ENCODE results near the gene CRY2.

CRY2 gene

DNA sequence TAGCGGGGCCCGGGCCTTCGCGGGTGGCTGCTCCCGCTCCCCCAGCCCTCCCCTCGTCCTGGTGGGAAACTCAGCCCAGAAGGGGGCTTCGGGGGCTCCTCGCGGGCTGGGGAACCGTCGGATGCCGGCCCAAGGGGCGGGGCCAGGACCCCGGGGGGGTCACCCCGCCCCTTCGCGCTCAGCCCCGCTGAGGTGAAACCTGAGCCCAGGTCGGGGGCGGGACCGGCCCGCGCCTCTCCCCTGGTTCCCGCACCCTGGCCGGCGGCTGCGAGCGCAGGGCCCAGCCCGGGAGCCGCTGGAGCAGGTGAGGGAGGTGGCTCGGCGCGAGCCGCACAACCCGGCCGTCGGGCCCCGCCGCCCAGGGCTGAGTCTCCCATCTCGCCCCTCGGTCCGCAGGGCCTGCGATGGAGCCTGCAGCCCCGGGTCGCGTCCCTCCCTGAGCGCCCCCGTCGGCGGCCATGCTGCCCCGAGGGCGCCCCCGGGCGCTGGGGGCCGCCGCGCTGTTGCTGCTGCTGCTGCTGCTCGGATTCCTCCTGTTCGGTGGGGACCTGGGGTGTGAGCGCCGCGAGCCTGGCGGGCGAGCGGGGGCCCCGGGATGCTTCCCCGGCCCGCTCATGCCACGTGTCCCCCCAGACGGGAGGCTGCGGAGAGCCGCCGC lies 75.3 kb downstream of the CRY2 start, which contains the start of gene LARGE2:
TSS of gene LARGE2 (plus strand) at position 232 of the 658 bp plus-strand sequence. CDS start at position 459, 227 bp downstream.
- Histone ChIP-seq H3K4me2 (ENCODE audit: low read length) (peak within 1 kb of the TSS; percentile 95), H4K20me1 (ENCODE audit: control insufficient read depth, insufficient read depth, low read depth, low read length) (0 out of 2 replicates have a peak, but pooled peaks cover 3% of the 10 kb centered on the region), H3F3A (ENCODE audit: control insufficient read depth, insufficient read depth) (peaks cover 24% of the 10 kb centered on the region), H3K27ac (ENCODE audit: low read depth, low read length) (peak within 1 kb of the TSS; percentile 66), H3K9me3 (ENCODE audit: control insufficient read depth, insufficient read depth, low read length) (no peaks in the 10 kb centered on the region), H3K4me3 (ENCODE audit: low read length) (peak within 1 kb of the TSS; percentile 90), H3K36me3 (ENCODE audit: control insufficient read depth, low read length) (peaks cover 29% of the 10 kb centered on the region), H3K9me2 (replicated peaks; ENCODE audit: control insufficient read depth, low read length) (no peaks in the 10 kb centered on the region), H3K4me1 (ENCODE audit: control insufficient read depth, low read length) (peaks cover 79% of the 10 kb centered on the region), H3K79me2 (ENCODE audit: control insufficient read depth, low read length) (peaks cover 34% of the 10 kb centered on the region), H3K27me3 (ENCODE audit: control insufficient read depth, low read length) (peaks cover 6% of the 10 kb centered on the region)
- no peak for TF ChIP-seq EZH2phosphoT487 (IDR thresholded peaks at IDR 0.05; ENCODE audit: borderline replicate concordance, low read length)
- TF ChIP-seq, protein P1, sequence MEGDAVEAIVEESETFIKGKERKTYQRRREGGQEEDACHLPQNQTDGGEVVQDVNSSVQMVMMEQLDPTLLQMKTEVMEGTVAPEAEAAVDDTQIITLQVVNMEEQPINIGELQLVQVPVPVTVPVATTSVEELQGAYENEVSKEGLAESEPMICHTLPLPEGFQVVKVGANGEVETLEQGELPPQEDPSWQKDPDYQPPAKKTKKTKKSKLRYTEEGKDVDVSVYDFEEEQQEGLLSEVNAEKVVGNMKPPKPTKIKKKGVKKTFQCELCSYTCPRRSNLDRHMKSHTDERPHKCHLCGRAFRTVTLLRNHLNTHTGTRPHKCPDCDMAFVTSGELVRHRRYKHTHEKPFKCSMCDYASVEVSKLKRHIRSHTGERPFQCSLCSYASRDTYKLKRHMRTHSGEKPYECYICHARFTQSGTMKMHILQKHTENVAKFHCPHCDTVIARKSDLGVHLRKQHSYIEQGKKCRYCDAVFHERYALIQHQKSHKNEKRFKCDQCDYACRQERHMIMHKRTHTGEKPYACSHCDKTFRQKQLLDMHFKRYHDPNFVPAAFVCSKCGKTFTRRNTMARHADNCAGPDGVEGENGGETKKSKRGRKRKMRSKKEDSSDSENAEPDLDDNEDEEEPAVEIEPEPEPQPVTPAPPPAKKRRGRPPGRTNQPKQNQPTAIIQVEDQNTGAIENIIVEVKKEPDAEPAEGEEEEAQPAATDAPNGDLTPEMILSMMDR (IDR thresholded peaks at IDR 0.05; ENCODE audit: low read depth, low read length, poor library complexity, severe bottlenecking), result no peak

DNA sequence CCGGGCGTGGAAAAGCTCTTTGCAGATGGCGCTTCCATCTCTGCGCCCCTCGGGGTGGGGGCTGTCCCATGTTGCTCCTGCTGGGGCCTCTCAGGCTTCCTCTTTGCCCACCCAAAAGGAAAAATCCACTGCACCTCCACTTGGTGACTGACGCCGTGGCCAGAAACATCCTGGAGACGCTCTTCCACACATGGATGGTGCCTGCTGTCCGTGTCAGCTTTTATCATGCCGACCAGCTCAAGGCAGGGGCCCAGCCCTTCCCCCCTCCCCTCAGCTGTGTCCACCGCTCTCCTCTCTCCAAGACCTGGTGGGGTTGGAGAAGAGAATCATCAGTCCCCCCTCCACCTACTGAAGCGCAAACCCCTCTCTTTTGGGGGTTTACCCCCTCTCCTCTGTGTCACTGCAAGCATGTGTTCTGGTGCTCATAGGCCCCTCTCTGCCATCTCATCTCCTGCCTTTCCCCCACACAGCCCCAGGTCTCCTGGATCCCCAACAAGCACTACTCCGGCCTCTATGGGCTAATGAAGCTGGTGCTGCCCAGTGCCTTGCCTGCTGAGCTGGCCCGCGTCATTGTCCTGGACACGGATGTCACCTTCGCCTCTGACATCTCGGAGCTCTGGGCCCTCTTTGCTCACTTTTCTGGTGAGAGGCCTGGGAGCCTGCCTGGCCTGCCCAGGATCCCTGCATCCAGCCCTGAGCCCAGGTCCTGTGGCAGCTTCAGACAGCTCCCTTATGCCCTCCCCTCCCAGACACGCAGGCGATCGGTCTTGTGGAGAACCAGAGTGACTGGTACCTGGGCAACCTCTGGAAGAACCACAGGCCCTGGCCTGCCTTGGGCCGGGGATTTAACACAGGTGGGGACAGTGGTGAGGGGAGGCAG lies 77.0 kb downstream of the CRY2 start:
- H3K4me3 ChIP-seq (ENCODE audit: low read length), result peak overlapping the region; percentile 90
- peaks cover 42% of the 10 kb centered on the region for H3K36me3 ChIP-seq (ENCODE audit: control insufficient read depth, low read length)
- peaks cover 6% of the 10 kb centered on the region for H3K27me3 ChIP-seq (ENCODE audit: control insufficient read depth, low read length)
- H3K4me1 ChIP-seq (ENCODE audit: control insufficient read depth, low read length), result peaks cover 86% of the 10 kb centered on the region
- peak overlapping the region; percentile 66 for H3K27ac ChIP-seq (ENCODE audit: low read depth, low read length)
- H3K4me2 ChIP-seq (ENCODE audit: low read length), result peak overlapping the region; percentile 95
- peaks cover 50% of the 10 kb centered on the region for H3K79me2 ChIP-seq (ENCODE audit: control insufficient read depth, low read length)
- no peaks in the 10 kb centered on the region for H3K9me3 ChIP-seq (ENCODE audit: control insufficient read depth, insufficient read depth, low read length)
- peaks cover 20% of the 10 kb centered on the region for H3F3A ChIP-seq (ENCODE audit: control insufficient read depth, insufficient read depth)
- H3K9me2 ChIP-seq (replicated peaks; ENCODE audit: control insufficient read depth, low read length), result no peaks in the 10 kb centered on the region
- TF ChIP-seq, protein P1 (IDR thresholded peaks at IDR 0.05; ENCODE audit: low read depth, low read length, poor library complexity, severe bottlenecking), result no peak
- TF ChIP-seq EZH2phosphoT487 (IDR thresholded peaks at IDR 0.05; ENCODE audit: borderline replicate concordance, low read length), result no peak
- H4K20me1 ChIP-seq (ENCODE audit: control insufficient read depth, insufficient read depth, low read depth, low read length), result 0 out of 2 replicates have a peak, but pooled peaks cover 3% of the 10 kb centered on the region

DNA sequence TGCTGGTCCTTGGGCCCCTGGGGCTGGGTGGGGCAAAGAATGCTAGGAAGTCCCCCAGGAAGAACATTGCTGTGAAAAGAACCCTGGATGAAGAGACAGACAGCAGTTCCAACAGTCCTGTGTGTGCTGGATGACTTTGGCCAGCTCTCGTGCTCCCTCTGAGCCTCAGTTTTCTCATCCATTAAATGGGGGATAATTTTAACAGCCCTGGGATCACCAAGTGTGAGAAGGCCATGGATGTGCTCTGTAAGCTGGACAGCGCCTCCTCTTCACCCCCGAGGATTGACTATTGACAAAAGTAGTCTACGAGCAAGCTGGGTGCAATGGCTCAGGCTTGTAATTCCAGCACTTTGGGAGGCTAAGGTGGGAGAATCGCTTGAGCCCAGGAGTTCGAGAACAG lies 77.7 kb downstream of the CRY2 start:
- Histone ChIP-seq H3K79me2 (ENCODE audit: control insufficient read depth, low read length) (peaks cover 53% of the 10 kb centered on the region), H3K4me2 (ENCODE audit: low read length) (peak overlapping the region; percentile 95), H3K9me3 (ENCODE audit: control insufficient read depth, insufficient read depth, low read length) (no peaks in the 10 kb centered on the region), H3K4me3 (ENCODE audit: low read length) (peak overlapping the region; percentile 90; the same call in 1 of the 2 replicates), H3K27ac (ENCODE audit: low read depth, low read length) (no peak overlapping the region), H3F3A (ENCODE audit: control insufficient read depth, insufficient read depth) (peaks cover 24% of the 10 kb centered on the region), H3K27me3 (ENCODE audit: control insufficient read depth, low read length) (peaks cover 6% of the 10 kb centered on the region), H3K36me3 (ENCODE audit: control insufficient read depth, low read length) (peaks cover 42% of the 10 kb centered on the region), H4K20me1 (ENCODE audit: control insufficient read depth, insufficient read depth, low read depth, low read length) (0 out of 2 replicates have a peak, but pooled peaks cover 3% of the 10 kb centered on the region), H3K4me1 (ENCODE audit: control insufficient read depth, low read length) (peaks cover 86% of the 10 kb centered on the region), H3K9me2 (replicated peaks; ENCODE audit: control insufficient read depth, low read length) (no peaks in the 10 kb centered on the region)
- TF ChIP-seq, protein P1 (IDR thresholded peaks at IDR 0.05; ENCODE audit: low read depth, low read length, poor library complexity, severe bottlenecking), result no peak
- TF ChIP-seq EZH2phosphoT487 (IDR thresholded peaks at IDR 0.05; ENCODE audit: borderline replicate concordance, low read length), result no peak
